MM.1S (cell line): ENCODE measurements around the gene UCHL5.

Source experiments
- EZH2phosphoT487 ChIP-seq: fragments of 300-600 bp; sonication (generic); IDR thresholded peaks from 2 replicates; pipeline ENCODE4 v1.6.1; 2018; ENCODE audit warnings: antibody characterized with exemption, low read length
- TF ChIP-seq, protein P1 (sequence below): fragments of 300-600 bp; sonication (generic); IDR thresholded peaks from 2 replicates; pipeline ENCODE4 v1.5.1; 2016; ENCODE audit warnings: antibody characterized with exemption, low read length, mixed read lengths

DNA sequence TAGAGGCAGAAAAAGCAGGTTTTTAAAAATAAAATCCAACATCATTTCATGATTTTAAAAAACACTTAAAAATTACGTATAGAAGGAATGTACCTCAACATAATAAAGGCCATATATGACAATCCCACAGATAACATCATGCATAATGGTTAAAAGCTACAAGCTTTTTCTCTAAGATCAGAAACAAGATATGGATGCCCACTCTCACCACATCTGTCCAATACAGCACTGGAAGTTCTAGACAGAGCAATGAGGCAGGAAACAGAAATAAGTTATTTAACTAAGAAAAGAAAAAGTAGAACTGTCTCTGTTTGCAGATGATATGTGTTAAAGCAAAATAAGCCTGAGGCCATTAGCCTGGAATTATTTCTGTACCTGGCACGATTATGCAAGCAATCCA is 96.3 kb downstream of the UCHL5 start:
- TF ChIP-seq, protein P1, sequence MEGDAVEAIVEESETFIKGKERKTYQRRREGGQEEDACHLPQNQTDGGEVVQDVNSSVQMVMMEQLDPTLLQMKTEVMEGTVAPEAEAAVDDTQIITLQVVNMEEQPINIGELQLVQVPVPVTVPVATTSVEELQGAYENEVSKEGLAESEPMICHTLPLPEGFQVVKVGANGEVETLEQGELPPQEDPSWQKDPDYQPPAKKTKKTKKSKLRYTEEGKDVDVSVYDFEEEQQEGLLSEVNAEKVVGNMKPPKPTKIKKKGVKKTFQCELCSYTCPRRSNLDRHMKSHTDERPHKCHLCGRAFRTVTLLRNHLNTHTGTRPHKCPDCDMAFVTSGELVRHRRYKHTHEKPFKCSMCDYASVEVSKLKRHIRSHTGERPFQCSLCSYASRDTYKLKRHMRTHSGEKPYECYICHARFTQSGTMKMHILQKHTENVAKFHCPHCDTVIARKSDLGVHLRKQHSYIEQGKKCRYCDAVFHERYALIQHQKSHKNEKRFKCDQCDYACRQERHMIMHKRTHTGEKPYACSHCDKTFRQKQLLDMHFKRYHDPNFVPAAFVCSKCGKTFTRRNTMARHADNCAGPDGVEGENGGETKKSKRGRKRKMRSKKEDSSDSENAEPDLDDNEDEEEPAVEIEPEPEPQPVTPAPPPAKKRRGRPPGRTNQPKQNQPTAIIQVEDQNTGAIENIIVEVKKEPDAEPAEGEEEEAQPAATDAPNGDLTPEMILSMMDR = no peak
- TF ChIP-seq EZH2phosphoT487 = no peak
